Nephron (organoid): ENCODE measurements around the gene NKD2.

ENCODE experiments used
- H3K27ac Mint-ChIP-seq, 3 experiments: 2 replicates each; pipeline ENCODE4 v1.8.0; 2020; ENCODE audit warnings: mixed read lengths in 3 of 3, mild to moderate bottlenecking in 2 of 3, moderate library complexity in 1 of 3
- H3K27me3 Mint-ChIP-seq: 2 replicates; pipeline ENCODE4 v1.8.0; 2021; ENCODE audit warnings: low read depth, mild to moderate bottlenecking, moderate library complexity, mixed read lengths
- H3K36me3 Mint-ChIP-seq: 2 replicates; pipeline ENCODE4 v1.8.0; 2020; ENCODE audit warnings: low read depth, mixed read lengths
- H3K4me1 Mint-ChIP-seq: 2 replicates; pipeline ENCODE4 v1.8.0; 2020; ENCODE audit warnings: mixed read lengths
- H3K4me3 Mint-ChIP-seq, 3 experiments: 2 replicates each; pipeline ENCODE4 v1.8.0; 2020; ENCODE audit warnings: mild to moderate bottlenecking in 3 of 3, mixed read lengths in 3 of 3, moderate library complexity in 2 of 3
- H3K9me3 Mint-ChIP-seq: 2 replicates; pipeline ENCODE4 v1.8.0; 2020; ENCODE audit warnings: mixed read lengths
- CTCF ChIP-seq, 3 experiments: fragments of 200-600 bp; sonication (generic); IDR thresholded peaks; one replicate each; pipeline ENCODE4 v1.5.0; 2021; ENCODE audit warnings: antibody characterized with exemption in 3 of 3; ENCODE audit not compliant: unreplicated experiment in 3 of 3

NKD2 gene

GRCh38 chr5:1031306-1031959 lies 22.8 kb downstream of the NKD2 start:
- H3K36me3 Mint-ChIP-seq = peaks cover 5% of the 10 kb centered on the region
- TF ChIP-seq CTCF (IDR thresholded peaks at IDR 0.05; ENCODE audit: unreplicated experiment in 3 of 3) = no peak
- peak overlapping the region in 1 of 3 experiments; percentile 25 for H3K27ac Mint-ChIP-seq
- peaks cover 10% of the 10 kb centered on the region for H3K4me1 Mint-ChIP-seq
- peaks cover 5% of the 10 kb centered on the region for H3K27me3 Mint-ChIP-seq
- no peak overlapping the region for H3K4me3 Mint-ChIP-seq
- H3K9me3 Mint-ChIP-seq = no peaks in the 10 kb centered on the region

GRCh38 chr5:1032011-1032410 lies 23.4 kb downstream of the NKD2 start:
- peaks cover 10% of the 10 kb centered on the region for H3K36me3 Mint-ChIP-seq
- H3K4me1 Mint-ChIP-seq = peaks cover 10% of the 10 kb centered on the region
- H3K9me3 Mint-ChIP-seq = no peaks in the 10 kb centered on the region
- H3K27me3 Mint-ChIP-seq = peaks cover 5% of the 10 kb centered on the region
- no peak for TF ChIP-seq CTCF (IDR thresholded peaks at IDR 0.05; ENCODE audit: unreplicated experiment in 3 of 3)
- H3K4me3 Mint-ChIP-seq = no peak overlapping the region
- no peak overlapping the region for H3K27ac Mint-ChIP-seq

GRCh38 chr5:1032551-1033027 lies 24.0 kb downstream of the NKD2 start:
- Mint-ChIP-seq H3K27ac (no peak overlapping the region), H3K9me3 (no peaks in the 10 kb centered on the region), H3K4me3 (no peak overlapping the region), H3K36me3 (peaks cover 10% of the 10 kb centered on the region), H3K27me3 (peaks cover 5% of the 10 kb centered on the region), H3K4me1 (peaks cover 10% of the 10 kb centered on the region)
- no peak for TF ChIP-seq CTCF (IDR thresholded peaks at IDR 0.05; ENCODE audit: unreplicated experiment in 3 of 3)

GRCh38 chr5:1033178-1033577 lies 24.6 kb downstream of the NKD2 start:
- no peak for TF ChIP-seq CTCF (IDR thresholded peaks at IDR 0.05; ENCODE audit: unreplicated experiment in 3 of 3)

GRCh38 chr5:1033606-1034420 lies 25.2 kb downstream of the NKD2 start:
- peaks cover 10% of the 10 kb centered on the region for H3K4me1 Mint-ChIP-seq
- H3K27ac Mint-ChIP-seq = no peak overlapping the region
- no peak overlapping the region for H3K4me3 Mint-ChIP-seq
- TF ChIP-seq CTCF (IDR thresholded peaks at IDR 0.05; ENCODE audit: unreplicated experiment in 3 of 3) = no peak
- peaks cover 5% of the 10 kb centered on the region for H3K27me3 Mint-ChIP-seq
- peaks cover 10% of the 10 kb centered on the region for H3K36me3 Mint-ChIP-seq
- H3K9me3 Mint-ChIP-seq = no peaks in the 10 kb centered on the region

More at GRCh38 chr5:1033178-1033577, 24.6 kb downstream of the NKD2 start:
- Mint-ChIP-seq H3K4me3 (no peak overlapping the region), H3K4me1 (peaks cover 10% of the 10 kb centered on the region), H3K36me3 (peaks cover 10% of the 10 kb centered on the region), H3K27me3 (peaks cover 5% of the 10 kb centered on the region), H3K27ac (no peak overlapping the region), H3K9me3 (no peaks in the 10 kb centered on the region)
